HG03442 (cell line): ENCODE data around the gene CASQ1.

Experiments used
- ATAC-seq: cut with Tn5 transposase; IDR thresholded peaks from one replicate; pipeline ENCODE4 v1.9.1; 2021; ENCODE audit warnings: mild to moderate bottlenecking, moderate library complexity; ENCODE audit not compliant: unreplicated experiment

The CASQ1 gene

GRCh38 chr1:160204526-160205241, 14.3 kb downstream of the CASQ1 start:
- ATAC-seq: peak; percentile 64

GRCh38 chr1:160205242-160206035, 15.1 kb downstream of the CASQ1 start, which contains the start of gene PEA15:
Gene PEA15 (plus strand): TSS chr1:160205384. CDS start chr1:160211545, 6,161 bp downstream.
- ATAC-seq: peak; percentile 39

GRCh38 chr1:160206036-160206389, 15.6 kb downstream of the CASQ1 start:
- ATAC-seq: peak; percentile 35

- ATAC-seq: no peak
Observed at GRCh38 chr1:160206421-160207117, 16.2 kb downstream of the CASQ1 start.

GRCh38 chr1:160207118-160207650, 16.8 kb downstream of the CASQ1 start:
- no peak for ATAC-seq

GRCh38 chr1:160207771-160208556, 17.6 kb downstream of the CASQ1 start:
- ATAC-seq: no peak

- ATAC-seq: no peak
Observed at GRCh38 chr1:160208557-160209320, 18.4 kb downstream of the CASQ1 start.

- ATAC-seq: no peak
Observed at GRCh38 chr1:160209321-160210046, 19.1 kb downstream of the CASQ1 start.

GRCh38 chr1:160210561-160210960, 20.2 kb downstream of the CASQ1 start:
- no peak for ATAC-seq

GRCh38 chr1:160211046-160211790, 20.8 kb downstream of the CASQ1 start:
- no peak for ATAC-seq

- ATAC-seq: no peak
Observed at GRCh38 chr1:160214481-160215140, 24.2 kb downstream of the CASQ1 start.

GRCh38 chr1:160216301-160216700, 25.9 kb downstream of the CASQ1 start:
- no peak for ATAC-seq

GRCh38 chr1:160217481-160218051, 27.2 kb downstream of the CASQ1 start:
- no peak for ATAC-seq

- no peak for ATAC-seq
Observed at GRCh38 chr1:160219062-160219929, 28.9 kb downstream of the CASQ1 start.

- no peak for ATAC-seq
Observed at GRCh38 chr1:160220301-160220700, 29.9 kb downstream of the CASQ1 start.

GRCh38 chr1:160221089-160221488, 30.7 kb downstream of the CASQ1 start:
- no peak for ATAC-seq

- ATAC-seq: no peak
Observed at GRCh38 chr1:160222546-160222945, 32.2 kb downstream of the CASQ1 start.
